Measurements from ENCODE around the gene SACM1L.
"Not testable (repeated sequence)": the region's sequence is repeated elsewhere in the genome, so short reads cannot be mapped to it uniquely, and the experiment has no call there.

The SACM1L gene

DNA sequence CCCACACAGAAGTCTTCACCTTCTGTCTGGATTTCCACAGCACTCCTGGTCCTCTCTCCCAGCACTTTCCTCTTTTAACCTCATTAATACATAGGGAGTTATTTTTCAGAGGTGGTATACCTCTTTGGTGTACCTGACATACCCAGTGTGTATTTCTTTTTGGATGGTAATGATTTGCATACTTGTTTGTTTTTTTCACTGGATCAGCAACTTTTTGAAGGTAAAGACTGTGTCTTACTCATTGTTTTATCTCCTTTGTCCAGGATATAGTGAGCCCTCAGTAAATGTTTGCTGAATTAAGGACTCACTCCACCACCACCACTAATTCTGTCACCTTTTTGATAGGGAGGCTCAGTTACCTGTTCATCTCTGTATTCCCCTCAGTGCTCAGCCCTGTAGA lies 52.1 kb downstream of the SACM1L start:
- DNase-seq (ENCODE audit: low read depth in 1 of 2, low spot score in 1 of 2): no peak

DNA sequence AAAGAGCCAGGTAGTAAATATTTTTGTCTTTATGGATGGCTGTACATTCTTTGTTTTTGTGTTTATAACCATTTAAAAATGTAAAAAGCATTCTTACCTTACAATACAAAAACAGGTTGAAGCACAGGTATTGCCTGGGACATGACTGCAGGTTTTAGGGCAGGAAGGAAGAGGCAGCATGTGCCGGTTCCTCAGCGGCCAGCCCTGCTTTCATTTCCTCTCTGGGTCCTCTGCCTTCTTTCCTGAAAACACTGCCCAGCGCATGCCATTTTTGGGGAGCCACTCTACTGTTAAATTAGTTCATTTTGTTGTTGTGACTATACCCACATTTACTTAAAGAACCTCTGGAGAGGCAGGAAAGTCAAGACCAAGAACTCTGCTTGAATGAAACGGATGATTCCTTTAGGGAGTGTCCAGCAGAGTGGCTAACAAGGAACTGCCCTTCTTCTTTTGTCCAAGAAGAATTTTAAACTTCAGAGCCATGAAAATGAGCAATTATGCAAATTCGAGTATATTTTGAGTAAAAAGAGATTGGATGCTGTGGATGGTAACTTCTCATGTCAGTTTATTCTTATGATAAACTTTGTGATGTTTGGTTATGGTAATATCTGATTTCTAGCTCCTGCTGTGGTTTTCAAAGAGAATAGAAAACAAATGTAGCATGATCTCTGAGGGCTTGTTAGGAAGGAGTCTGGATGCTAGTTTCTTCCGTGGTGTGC lies 52.7 kb downstream of the SACM1L start:
- no peak for DNase-seq (ENCODE audit: low read depth in 1 of 2, low spot score in 1 of 2)

- DNase-seq (ENCODE audit: low read depth in 1 of 2, low spot score in 1 of 2): no peak
These were observed 53.4 kb downstream of the SACM1L start for GRCh38 chr3:45742461-45743089.

DNA sequence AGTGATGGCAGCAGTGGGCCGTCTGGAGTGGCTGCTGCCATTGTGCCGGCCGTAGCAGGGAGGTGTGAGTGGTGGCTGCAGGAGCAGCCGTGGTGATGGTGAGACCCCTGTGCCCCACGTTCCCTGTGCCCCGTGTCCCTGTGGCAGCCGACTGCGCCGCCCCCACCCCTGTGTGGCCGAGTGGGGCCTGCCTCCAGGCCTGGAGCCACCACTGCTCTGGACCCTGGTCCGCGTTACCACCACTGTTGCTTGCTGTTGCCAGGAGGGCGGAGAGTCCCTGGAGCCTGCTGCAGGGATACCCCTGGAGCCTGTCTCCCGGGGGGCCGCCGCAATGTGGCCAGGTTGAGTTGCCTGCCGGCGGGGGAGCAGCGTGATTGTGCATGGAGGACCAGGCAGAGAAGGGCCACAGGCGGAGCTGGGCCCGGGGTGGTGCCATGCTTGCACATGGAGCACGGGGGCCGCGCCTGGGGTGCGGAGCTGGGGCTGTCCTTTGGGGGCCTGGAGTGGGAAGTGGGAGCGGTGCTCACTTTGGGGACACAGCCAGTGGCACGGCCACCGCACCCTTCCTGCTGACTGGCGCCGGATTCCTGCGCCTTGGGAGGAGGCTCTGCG lies 57.1 kb downstream of the SACM1L start:
- DNase-seq (ENCODE audit: low read depth in 1 of 2, low spot score in 1 of 2): no peak

DNA sequence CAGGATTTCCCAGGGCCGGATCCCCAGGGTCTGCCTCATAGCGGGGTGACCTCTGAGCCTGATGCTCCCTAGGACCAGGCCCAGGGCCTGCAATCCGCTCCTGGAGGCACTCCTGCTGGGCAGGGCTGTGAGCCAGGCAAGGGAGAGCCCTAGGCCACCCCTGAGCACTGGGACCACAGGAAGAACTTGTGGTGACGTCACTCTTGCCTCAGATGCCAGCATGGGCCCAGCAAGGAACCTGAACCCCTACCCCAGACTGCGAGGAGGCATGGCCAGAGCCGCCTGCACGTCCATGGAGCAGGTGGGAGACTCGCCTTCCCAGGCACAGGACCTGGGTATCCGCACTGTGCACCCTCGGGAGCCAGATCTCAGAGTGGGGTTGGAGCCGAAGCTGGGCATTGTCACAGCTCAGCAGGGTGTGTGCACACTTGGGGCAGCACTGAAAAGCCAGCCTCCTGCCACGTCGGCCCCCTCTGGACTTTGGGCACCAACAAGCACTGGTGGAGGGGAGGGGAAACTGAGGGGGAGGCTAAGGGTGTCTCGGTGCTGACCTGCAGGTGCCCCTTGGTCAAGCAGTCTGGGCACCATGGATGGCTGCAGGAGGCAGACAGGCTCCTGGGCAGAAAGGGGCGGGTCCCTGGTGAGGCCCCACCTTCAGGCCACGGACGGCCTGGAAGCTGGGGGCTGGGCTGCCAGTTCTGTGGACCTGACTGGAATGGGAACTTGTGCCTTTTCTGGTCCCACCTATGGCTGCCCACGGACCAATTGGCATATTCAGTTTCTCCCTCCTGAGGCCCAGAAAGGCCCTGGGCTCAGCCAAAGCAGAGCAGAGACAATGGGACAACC lies 57.8 kb downstream of the SACM1L start:
- no peak for DNase-seq (ENCODE audit: low read depth in 1 of 2, low spot score in 1 of 2)

- DNase-seq (ENCODE audit: low read depth in 1 of 2, low spot score in 1 of 2): no peak
These were observed 58.9 kb downstream of the SACM1L start for GRCh38 chr3:45748068-45748467.

- not testable (repeated sequence) for DNase-seq (ENCODE audit: low read depth in 1 of 2, low spot score in 1 of 2)
These were observed 59.9 kb downstream of the SACM1L start for GRCh38 chr3:45749036-45749600.

DNA sequence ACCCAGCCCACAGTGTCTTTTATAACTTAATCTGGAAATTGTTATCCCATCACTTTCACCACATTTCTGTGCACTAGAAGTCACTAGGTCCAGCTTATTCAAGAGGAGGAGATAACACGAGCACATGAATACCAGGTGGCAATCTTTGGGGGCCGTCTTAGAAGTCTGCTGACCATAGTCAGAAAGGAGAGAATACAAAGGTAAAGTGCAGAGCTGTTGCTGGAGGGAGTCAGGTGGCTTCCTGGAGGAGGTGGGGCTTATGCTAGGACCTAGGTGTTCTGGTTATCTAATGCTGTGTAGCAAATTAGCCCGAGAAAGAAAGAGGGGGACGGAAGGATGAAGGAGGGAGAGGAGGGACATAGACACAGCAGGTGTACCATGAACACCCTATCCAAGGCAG lies 60.7 kb downstream of the SACM1L start:
- DNase-seq (ENCODE audit: low read depth in 1 of 2, low spot score in 1 of 2): no peak

GRCh38 chr3:45751537-45752242 lies 62.5 kb downstream of the SACM1L start:
- no peak for DNase-seq (ENCODE audit: low read depth in 1 of 2, low spot score in 1 of 2)

- DNase-seq (ENCODE audit: low read depth in 1 of 2, low spot score in 1 of 2): no peak
These were observed 63.9 kb downstream of the SACM1L start for GRCh38 chr3:45753095-45753494.

GRCh38 chr3:45754461-45754860 lies 65.3 kb downstream of the SACM1L start:
- DNase-seq (ENCODE audit: low read depth in 1 of 2, low spot score in 1 of 2): no peak

GRCh38 chr3:45756055-45756454 lies 66.9 kb downstream of the SACM1L start:
- no peak for DNase-seq (ENCODE audit: low read depth in 1 of 2, low spot score in 1 of 2)

DNA sequence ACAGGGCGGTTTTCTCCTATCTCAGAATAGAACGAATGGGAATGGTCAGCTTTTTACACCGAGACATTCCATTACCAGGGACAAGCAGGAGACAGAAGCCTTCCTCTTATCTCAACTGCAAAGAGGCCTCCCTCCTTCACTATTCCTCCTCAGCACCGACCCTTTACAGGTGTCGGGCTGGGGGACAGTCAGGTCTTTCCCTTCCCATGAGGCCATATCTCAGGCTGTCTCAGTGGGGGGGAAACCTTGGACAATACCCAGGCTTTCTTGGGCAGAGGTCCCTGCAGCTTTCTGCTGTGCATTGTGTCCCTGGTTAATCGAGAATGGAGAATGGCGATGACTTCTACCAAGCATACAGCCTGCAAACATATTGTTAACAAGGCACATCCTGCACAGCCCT lies 67.9 kb downstream of the SACM1L start:
- DNase-seq (ENCODE audit: low read depth in 1 of 2, low spot score in 1 of 2): not testable (repeated sequence)

DNA sequence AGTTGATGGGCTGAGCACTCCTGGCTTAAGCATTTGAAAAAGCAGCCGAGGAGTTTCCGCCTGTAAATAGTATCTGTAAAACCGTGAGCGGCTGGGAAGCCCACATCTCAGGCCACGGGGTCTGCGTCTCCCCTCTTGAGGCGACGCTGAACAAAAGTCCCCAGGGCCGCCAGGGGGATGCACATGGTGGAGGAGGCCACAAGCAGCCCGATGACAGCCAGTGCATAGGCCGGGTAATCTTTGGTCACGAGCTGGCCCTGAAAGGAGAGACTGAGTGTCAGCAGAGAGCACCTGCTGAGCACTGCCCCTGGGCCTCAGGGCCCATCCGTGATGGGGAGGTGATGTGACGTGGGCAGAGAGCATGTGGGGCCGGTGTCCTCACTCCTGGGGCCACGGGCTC lies 69.7 kb downstream of the SACM1L start:
- DNase-seq (ENCODE audit: low read depth in 1 of 2, low spot score in 1 of 2): no peak

GRCh38 chr3:45759851-45760250 lies 70.7 kb downstream of the SACM1L start:
- no peak for DNase-seq (ENCODE audit: low read depth in 1 of 2, low spot score in 1 of 2)

GRCh38 chr3:45760878-45761711 lies 71.9 kb downstream of the SACM1L start:
- DNase-seq (ENCODE audit: low read depth in 1 of 2, low spot score in 1 of 2): peak in 1 of 2 donors; percentile 13

DNA sequence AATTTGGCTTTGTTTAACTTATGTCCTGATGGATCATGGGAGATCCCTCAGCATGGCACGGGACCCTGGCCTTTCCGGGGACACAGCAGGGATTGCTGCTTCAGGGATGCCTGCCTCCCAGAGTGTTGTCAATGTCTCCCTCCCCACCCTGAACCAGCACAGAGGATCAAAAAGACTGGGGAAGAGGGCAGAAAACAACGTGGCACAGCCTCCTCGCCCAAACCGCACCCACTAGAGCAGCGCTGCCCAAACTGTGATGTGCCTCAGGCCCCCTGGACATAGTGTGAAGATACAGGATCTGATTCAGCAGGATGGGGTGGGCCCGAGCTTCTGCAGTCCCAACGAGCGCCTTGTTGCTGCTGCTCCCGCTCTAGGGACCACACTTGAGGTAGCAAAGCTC lies 72.6 kb downstream of the SACM1L start:
- no peak for DNase-seq (ENCODE audit: low read depth in 1 of 2, low spot score in 1 of 2)

DNA sequence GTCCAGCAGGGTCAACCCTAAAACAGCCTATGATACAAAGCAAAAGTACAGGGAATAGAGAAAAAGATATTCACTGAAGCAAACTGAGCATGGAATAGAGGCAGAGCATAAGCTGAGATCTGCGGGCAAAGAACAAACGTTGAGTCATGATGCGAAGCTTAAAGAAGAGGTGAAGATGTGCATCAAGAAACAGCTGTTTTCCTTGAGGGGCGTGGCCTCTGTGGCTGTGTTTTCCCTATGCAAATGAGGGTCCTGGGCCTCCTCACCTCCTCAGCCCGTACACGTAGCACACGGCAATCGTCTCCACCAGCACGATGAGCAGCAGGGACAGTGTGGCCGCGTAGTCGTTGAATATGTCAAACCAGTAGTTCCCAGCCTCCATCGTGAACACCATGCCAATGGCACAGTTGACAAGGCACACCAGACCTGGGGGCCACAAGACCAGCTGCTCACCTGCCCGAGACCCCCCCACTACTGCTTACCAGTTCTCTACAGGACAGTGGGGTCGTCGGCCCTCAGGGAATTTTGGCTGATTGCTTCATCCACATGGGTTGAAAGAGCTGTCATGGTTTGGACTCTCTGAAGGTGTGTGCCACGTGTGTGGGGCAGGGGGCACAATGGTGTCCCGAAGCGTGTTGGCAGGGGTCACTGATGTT lies 73.6 kb downstream of the SACM1L start:
- no peak for DNase-seq (ENCODE audit: low read depth in 1 of 2, low spot score in 1 of 2)

DNA sequence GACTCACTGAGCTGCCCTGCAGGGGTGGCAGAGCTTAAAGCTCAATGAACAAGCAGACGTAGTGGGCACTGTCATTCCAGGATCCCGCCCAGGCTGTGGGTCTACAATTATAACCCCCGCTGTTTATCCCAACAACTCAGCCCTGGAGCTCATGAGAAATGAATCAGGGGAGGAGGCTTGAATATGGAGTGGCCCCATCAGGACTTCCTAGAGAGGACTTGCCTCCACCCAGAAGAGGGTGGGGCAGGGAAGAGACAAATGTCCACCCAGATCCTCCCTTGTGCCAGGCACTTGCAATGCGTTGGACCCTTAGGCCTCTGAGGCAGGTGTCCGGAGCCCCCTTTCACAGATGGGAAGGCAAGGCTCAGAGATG lies 74.1 kb downstream of the SACM1L start:
- DNase-seq (ENCODE audit: low read depth in 1 of 2, low spot score in 1 of 2): no peak
